K562 (cell line): Measurements from ENCODE around the gene PTPRG.

Experiments
- SMC3 ChIP-seq: conservative IDR thresholded peaks from 2 replicates; pipeline ENCODE4 v1.6.1; 2011; ENCODE audit warnings: low read depth, low read length, improper control_type of control experiment; ENCODE audit not compliant: insufficient read depth
- ZNF445 ChIP-seq: fragments of 250-450 bp; sonication (Bioruptor Pico); IDR thresholded peaks from 2 replicates; pipeline ENCODE4 v1.4.0; 2020; ENCODE audit warnings: low read depth, mild to moderate bottlenecking, moderate library complexity
- TF ChIP-seq, protein P1 (sequence below), 3 experiments: IDR thresholded peaks in 2 of 3; conservative IDR thresholded peaks in 1 of 3; 2 replicates each; pipeline ENCODE4 v1.5.1; 2011 to 2012; ENCODE audit warnings: low read length in 3 of 3, mild to moderate bottlenecking in 3 of 3, control low read depth in 2 of 3, improper control_type of control experiment in 1 of 3, inconsistent platforms in 1 of 3, low read depth in 1 of 3, mixed read lengths in 1 of 3, moderate library complexity in 1 of 3; ENCODE audit not compliant: insufficient read depth in 2 of 3

DNA sequence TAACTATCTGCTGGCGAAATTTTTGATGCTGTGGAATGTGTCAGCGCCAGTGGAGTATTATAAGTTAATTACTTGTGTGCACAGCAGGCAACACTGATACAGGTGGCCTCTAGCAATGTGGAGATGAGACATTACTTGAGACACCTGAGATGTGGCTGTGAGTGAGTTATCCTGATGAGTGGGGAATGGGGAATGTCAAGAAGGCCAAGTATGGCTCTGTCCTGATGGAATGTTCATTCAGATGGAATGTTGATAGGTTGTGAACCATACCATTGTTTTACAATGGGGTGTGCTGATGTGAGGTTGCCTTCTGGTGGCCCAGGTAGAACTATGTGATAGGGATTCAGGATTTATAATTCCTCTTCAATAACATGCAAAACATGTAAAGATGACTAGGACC, 404.8 kb downstream of the PTPRG start:
- TF ChIP-seq ZNF445 (CRISPR knock-in tag) (no peak), SMC3 (no peak)
- TF ChIP-seq, protein P1, sequence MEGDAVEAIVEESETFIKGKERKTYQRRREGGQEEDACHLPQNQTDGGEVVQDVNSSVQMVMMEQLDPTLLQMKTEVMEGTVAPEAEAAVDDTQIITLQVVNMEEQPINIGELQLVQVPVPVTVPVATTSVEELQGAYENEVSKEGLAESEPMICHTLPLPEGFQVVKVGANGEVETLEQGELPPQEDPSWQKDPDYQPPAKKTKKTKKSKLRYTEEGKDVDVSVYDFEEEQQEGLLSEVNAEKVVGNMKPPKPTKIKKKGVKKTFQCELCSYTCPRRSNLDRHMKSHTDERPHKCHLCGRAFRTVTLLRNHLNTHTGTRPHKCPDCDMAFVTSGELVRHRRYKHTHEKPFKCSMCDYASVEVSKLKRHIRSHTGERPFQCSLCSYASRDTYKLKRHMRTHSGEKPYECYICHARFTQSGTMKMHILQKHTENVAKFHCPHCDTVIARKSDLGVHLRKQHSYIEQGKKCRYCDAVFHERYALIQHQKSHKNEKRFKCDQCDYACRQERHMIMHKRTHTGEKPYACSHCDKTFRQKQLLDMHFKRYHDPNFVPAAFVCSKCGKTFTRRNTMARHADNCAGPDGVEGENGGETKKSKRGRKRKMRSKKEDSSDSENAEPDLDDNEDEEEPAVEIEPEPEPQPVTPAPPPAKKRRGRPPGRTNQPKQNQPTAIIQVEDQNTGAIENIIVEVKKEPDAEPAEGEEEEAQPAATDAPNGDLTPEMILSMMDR (IDR thresholded peaks at IDR 0.05 in 2 of 3, conservative IDR thresholded peaks at IDR 0.05 in 1 of 3; ENCODE audit: insufficient read depth in 2 of 3, low read depth in 1 of 3, low read length in 3 of 3): no peak
